GM12872 (cell line): ENCODE measurements around the gene KCNJ6.

Source experiments
- CTCF ChIP-seq: IDR thresholded peaks from 3 replicates; pipeline ENCODE4 v1.5.1; 2011; ENCODE audit warnings: low read depth, mild to moderate bottlenecking, low read length, moderate library complexity; ENCODE audit not compliant: insufficient read depth

KCNJ6 gene

GRCh38 chr21:37684115-37684493 lies 232.2 kb downstream of the KCNJ6 start:
- TF ChIP-seq CTCF = no peak

GRCh38 chr21:37683396-37684114 lies 232.7 kb downstream of the KCNJ6 start:
- TF ChIP-seq CTCF = no peak

GRCh38 chr21:37682966-37683365 lies 233.3 kb downstream of the KCNJ6 start:
- TF ChIP-seq CTCF = no peak

DNA sequence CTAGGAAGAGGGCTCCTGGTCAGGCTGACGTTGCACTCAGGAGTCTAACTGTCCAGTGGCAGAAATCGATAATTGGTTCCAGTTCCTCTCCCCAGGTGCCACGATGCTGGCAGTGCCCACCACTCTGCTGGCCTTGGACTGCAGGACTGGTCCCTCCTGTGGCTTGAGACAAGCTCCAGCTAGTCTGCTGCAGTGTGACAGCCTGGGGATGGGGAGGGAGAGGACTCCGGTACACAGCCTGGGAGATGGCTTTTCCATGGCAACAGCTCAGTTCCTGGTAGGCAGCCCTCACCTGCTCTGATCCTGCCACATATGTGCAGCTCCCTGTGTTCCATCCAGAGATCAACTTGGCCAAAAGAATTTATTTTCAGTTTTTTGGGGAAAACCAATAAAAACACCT lies 239.3 kb downstream of the KCNJ6 start:
- no peak for TF ChIP-seq CTCF

GRCh38 chr21:37675202-37675801 lies 241.0 kb downstream of the KCNJ6 start:
- peak; percentile 96 for TF ChIP-seq CTCF

GRCh38 chr21:37673801-37674575 lies 242.3 kb downstream of the KCNJ6 start:
- no peak for TF ChIP-seq CTCF

DNA sequence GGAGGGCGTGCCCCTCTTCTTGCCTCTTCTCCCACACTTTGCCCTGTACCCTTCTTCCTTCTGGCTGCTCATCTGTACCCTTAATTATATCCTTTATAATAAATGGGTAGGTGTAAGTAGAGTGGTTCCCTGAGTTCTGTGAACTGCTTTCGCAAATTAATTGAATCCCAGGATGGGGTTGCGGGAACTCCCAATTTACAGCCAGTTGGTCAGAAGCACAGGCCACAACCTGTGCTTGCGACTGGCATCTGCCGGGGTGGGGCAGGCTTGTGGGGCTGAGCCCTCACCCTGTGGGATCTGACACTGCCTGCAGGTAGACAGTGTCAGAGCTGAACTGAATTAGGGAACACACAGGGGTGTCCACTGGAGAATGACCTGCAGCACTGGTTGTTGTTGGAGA lies 244.9 kb downstream of the KCNJ6 start:
- no peak for TF ChIP-seq CTCF
